ENCODE results near the gene ATP1B3.

- TF ChIP-seq CTCF (tag by site-specific recombination; IDR thresholded peaks at IDR 0.05) (no peak), YY2 (tag by site-specific recombination; IDR thresholded peaks at IDR 0.05) (no peak), ZSCAN18 (tag by site-specific recombination; IDR thresholded peaks at IDR 0.05) (no peak)
Observed at GRCh38 chr3:141875893-141876380, 506 bp upstream of the ATP1B3 start.
